NCI-H748 treated with DMSO at 0.1 percent for 48 hours (cell line): ENCODE data around the gene FUT7.

ENCODE experiments used
- DNase-seq: peaks from one replicate; lab custom pipeline; 2025; lab: John Stamatoyannopoulos, UW

Gene FUT7, protein sequence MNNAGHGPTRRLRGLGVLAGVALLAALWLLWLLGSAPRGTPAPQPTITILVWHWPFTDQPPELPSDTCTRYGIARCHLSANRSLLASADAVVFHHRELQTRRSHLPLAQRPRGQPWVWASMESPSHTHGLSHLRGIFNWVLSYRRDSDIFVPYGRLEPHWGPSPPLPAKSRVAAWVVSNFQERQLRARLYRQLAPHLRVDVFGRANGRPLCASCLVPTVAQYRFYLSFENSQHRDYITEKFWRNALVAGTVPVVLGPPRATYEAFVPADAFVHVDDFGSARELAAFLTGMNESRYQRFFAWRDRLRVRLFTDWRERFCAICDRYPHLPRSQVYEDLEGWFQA

DNA sequence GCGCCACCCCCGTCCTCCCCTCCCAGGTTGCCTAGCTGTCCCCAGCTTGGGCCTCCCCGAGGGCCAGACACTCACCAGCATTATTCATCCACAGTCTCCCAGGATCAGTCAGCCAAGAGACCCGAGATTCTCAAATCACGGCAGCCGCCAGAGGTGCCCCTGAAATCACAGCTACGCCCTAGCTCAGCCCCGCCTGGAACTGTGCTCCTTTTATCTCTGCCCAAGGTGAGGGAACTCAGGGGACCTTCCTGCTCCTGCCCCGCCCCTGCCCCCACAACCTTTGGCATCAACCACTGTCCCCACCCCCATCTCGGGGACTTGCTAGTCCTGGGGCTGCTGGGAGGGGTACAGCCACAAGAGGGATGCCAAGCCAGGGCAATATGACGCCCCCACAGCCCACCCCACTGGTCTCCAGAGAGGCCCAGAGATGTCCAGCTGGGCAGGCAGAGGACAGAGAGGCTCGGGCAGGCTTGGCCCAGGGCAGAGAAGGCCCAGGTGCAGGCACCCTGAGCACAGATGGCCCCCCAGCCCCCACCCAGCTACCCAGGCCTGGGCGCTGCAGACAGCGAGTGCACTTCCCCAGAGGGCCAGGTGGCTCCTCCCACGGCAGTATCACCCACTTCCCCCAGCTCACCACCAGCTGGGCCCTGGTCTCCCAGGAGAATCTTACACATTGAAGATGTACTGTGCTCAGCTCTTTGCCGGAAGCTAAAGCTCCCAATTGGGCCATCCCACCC lies at the start of gene FUT7:
TSS of gene FUT7 (minus strand) at position 185 of the 737 bp plus-strand sequence. CDS start at position 88, 97 bp downstream.
- no peak for DNase-seq

DNA sequence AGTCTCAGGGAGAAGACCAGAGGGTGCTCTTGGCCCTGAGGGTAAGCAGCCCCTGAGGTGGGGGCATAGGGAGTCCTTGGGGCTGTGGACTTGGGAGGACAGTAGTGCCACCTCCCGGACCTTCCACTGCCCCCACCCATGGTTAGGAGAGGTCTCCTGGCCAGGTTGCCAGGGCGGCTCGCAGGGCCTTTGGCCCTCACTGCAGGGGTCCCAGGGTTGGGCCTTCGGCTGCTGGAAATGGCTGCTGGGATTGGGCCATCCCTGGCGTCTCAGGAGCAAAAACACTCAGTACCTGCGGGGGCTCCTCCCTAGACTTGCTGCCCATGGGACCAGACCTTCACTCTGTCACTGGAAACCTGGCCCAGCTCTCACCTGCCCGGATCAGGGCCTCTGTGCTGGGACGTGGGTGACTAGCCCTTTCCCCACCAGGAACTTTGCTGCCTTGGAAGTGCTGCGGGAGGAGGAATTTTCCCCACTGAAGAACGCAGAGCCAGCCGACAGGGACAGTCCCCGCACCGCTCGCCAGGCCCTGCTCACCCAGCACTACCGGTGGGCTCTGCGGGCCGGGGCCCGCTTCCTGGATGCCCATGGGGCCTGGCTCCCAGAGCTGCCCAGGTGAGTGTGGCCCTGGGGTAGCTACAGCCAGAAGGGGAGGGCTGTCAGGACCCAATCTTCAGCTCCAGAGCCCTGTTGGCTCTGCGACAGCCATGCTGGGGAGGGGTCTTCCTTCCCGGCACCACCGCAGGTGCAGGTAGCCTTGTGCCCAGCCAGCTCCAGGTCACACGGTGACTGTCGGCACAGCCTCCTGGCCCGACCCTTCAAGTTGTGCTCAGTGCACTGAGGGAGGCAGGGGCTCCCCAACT lies 48.6 kb upstream of the FUT7 start:
- DNase-seq = no peak

DNA sequence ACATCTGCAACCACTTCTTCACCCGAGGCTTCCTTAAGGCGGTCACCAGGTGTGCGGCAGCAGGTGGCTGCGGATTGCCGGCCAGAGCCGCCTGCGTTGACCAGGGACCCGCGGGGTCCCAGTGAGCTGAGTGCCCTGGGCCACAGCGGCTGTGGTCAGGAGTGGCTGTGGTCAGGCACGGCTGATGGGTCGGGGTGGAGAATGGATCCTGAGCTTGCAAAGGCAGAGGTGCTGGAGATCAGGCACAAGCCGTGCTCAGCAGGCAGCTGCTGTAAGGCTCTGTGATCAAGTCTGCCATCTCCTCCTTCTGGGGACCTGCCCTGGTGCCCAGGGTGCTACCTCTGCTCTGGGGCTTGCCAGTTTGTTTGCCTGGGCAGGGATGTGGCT lies 47.5 kb upstream of the FUT7 start:
- DNase-seq = no peak

DNA sequence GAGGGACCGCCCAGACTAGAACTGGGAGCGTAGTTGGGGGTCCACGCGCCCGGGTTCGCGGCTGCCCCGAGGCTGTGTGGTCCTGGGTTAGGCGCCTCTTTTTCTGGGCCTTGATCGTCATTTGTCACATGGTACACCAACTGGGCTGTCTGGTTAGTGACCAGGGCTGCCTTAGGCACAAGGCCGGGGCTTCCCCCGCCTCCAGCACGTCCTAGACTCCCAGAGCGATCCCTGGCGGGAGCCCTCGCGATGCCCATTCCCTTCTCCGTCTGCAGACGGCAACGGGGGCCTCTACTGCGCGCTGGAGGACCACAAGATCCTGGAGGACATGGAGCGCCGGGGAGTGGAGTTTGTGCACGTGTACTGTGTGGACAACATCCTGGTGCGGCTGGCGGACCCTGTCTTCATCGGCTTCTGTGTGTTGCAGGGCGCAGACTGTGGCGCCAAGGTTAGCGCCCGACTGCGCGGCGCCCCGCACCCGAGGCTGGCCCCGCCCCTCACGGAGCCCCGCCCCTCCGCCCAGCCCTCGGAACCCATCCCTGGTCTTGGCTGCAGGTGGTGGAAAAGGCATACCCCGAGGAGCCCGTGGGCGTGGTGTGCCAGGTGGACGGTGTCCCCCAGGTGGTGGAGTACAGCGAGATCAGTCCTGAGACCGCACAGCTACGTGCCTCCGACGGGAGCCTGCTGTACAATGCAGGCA lies 47.0 kb upstream of the FUT7 start:
- DNase-seq = no peak

DNA sequence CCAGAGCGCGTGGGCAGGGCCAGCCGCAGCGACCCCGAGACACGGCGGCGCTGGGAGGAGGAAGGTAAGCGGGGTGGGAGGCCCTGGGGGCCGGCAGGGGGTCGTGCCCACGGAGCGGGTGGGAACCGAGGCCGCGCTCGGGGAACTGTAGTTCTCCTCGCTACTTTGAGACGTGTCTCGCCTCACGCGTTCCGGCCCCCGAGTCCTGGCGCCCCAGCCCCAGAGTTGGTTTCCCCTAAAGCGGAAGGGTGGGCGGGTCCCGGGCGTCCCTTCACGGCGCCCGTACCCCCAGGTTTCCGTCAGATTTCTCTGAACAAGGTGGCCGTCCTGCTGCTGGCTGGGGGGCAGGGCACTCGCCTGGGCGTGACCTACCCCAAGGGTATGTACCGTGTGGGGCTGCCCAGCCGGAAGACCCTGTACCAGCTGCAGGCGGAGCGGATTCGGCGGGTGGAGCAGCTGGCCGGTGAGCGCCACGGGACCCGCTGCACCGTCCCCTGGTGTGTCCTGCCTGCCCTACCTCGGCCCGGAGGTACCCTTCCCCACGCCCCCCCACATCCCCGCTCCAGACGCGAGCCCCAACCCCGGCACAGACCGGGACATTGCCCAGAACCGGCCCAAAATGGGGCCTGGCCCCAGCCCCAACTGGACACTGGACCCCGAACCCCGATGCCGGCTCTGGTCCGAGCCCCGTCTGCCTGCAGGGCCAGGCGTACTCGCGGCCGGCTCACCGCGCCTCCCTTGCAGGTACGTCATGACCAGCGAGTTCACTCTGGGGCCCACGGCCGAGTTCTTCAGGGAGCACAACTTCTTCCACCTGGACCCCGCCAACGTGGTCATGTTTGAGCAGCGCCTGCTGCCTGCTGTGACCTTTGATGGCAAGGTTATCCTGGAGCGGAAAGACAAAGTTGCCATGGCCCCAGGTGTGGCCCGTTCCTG lies 46.1 kb upstream of the FUT7 start:
- no peak for DNase-seq

DNA sequence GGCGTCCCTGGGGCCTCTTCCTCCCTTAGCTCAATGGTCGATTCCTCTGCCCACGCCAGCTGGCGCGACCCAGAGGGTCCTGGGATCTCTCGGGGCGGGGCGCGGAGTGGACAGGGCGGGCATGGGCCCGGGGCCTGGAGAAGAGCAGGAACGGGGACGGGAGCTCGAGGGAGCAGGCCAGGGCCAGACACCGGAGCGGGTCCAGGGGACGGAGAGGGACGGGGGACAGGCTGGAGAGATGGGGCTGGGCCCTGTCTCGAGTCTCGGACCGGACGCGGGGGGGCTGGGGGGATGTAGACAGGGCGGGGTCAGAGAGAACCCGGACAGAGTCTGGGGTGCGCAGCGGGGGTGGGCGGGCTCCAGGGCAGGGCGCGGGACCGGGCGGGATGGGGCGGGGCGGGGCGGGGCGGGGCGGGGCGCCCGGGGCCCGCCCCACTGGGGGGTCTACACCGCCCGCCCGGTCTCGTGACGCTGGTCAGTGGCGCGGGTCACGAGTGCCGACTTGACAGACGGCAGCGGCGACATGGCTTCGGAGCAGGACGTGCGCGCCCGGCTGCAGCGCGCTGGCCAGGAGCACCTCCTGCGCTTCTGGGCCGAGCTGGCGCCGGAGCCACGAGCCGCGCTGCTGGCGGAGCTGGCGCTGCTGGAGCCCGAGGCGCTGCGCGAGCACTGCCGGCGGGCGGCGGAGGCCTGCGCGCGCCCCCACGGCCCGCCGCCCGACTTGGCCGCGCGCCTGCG lies 45.3 kb upstream of the FUT7 start, which contains the start of gene UAP1L1:
TSS of gene UAP1L1 (plus strand) at position 508 of the 738 bp plus-strand sequence. CDS start at position 524, 16 bp downstream.
- no peak for DNase-seq

DNA sequence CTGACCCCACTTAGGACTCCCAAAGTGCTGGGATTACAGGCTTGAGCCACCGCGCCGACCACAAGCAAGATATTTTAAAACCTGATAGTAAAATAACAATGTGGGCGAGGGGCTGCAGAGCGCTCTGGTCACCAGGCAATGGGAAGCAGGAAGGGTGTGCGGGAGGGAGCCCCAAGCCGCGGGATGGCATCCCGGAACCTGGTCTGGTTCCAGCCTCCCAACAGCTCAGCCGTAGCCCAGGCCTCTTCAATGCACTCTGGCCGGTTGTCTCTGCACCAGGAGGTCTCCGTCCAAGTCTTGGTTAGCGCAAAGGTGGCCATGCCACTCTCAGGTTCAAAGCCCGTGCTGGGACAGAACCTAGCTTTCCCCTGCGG lies 44.7 kb upstream of the FUT7 start:
- DNase-seq = no peak

DNA sequence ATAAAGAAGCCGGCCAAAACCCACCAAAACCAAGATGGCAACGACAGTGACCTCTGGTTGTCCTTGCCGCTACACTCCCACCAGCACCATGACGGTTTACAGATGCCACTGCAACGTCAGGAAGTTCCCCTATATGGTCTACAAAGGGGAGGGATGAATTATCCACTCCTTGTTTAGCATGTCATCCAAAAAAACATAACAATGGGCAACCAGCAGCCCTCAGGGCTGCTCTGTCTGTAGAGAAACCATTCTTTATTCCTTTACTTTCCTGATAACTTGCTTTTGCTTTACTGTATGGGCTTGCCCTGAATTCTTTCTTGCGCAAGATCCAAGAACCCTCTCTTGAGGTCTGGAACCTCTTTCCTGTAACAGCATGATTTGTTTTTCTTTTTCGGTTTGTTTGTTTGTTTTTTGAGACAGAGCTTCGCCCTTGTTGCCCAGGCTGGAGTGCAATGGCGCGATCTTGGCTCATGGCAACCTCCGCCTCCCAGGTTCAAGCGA lies 43.4 kb upstream of the FUT7 start:
- DNase-seq = no peak

DNA sequence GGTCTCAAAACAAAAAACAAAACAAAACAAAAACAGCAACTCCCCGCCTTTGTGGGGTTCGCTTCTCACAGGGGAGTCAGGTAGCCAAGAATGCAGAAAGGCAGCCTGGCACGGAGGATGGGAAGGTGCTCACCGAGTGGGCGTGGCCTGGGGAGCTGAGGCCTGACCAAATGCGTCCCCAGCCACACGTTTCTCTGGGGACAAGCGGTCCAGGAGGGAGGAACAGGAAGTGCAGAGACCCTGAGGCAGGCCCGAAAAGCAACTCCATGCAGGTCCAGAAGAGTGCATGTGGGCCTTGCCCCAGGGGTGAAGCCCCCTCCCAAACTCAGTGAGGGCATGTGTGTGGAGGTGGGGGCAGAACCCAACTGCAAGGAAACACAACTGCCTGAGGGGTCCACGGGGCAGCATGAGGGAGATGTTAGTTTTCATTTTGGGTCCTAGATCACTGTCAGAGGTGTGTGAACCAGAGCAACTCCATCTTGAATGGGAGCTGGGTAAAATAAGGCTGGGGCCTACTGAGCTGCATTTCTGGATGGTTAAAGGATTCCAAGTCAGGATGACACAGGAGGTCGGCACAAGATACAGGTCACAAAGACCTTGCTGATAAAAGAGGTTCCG lies 42.9 kb upstream of the FUT7 start:
- no peak for DNase-seq

DNA sequence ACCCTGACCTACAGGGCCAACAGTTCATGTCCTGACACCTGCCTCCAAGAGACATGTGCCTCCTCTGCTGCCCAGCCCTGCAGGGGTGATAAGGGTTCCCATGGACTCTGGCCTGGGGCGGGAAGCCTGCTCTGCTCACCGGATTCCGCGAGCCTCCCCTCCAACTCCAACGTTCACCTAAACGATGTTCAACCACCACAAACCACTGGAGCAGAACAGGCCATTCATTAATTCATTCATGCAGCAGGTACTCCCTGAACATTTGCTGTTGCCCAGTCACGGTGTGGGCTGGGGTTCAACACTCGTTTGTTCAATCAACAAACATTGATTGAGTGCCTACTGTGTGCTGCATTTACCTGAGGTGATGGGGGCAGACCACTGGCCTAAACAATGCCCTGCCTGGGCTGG lies 42.1 kb upstream of the FUT7 start:
- DNase-seq = no peak

DNA sequence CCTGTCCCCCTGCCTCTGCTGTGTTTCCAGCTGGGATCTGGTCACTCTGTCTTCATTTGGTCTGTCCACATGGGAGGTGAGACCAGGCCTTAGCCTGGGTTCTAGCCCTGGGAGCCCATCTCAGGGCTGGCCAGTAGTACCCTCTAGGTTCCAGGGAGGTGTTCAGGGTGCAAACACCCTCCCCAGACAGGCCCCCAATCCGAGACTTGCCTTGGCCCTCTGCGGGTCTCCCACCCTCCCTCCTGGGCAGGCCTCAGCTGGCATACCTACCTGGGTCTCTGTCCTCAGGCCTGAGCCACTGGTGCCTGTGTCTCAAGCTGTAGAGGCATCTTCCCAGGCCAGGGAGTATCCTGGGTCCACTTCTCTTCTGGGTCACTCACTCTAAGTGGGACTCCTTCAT lies 39.4 kb upstream of the FUT7 start:
- no peak for DNase-seq

DNA sequence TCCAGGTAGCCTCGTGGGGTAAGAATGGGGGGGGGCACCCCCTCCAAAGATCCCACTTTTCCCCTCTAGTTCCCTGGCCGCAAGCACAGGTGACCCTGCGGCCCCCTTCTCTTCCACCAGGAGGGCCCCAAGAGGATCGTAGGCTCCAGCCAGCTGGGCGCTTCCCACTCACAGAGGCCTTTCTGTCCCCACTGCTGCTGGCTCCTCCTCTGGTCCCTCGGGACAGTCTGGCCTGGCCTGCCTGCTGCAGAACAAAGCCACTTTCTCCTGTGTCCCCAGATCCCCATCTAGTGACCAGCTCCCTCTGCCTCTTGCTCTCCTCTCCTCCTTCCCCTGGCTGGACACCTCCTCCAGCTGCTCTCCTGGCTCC lies 39.0 kb upstream of the FUT7 start:
- DNase-seq = no peak

DNA sequence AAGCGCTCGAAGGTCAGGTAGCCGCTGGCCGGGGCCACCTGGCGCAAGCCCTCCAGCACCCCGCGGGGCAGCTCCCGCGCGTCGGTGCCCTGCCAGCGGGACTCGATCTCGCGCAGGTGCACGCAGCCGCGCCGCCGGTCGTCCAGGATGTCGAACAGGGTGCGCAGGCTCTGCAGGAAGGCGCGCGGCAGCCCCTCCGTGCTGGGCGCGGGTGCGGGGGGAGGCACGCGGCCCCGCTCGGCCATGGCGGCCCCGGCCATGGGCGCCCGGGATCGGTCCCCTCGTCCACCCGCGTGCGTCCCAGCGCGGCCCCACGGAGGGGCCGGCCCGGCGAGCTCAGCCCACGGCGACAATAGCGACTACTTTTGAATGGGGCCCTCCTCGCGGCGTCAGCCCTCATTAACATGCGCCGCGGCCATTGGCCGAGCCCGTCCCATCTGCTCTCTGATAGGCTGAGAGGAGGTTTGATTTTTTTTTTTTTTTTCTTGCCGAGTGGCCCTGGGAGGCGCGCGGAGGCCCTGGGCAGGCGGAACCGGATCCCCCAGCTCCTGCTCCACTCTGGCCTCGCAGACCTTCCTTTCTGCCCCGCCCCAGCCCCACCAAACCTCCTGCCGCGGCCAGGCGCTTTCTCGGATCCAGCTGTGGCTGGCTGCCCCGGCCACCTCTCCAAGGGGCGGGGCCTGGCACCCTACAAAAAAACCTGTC lies 38.5 kb upstream of the FUT7 start, which contains the start of gene SAPCD2:
TSS of gene SAPCD2 (minus strand) at position 357 of the 705 bp plus-strand sequence. CDS start at position 260, 97 bp downstream.
- DNase-seq = peak; percentile 86

DNA sequence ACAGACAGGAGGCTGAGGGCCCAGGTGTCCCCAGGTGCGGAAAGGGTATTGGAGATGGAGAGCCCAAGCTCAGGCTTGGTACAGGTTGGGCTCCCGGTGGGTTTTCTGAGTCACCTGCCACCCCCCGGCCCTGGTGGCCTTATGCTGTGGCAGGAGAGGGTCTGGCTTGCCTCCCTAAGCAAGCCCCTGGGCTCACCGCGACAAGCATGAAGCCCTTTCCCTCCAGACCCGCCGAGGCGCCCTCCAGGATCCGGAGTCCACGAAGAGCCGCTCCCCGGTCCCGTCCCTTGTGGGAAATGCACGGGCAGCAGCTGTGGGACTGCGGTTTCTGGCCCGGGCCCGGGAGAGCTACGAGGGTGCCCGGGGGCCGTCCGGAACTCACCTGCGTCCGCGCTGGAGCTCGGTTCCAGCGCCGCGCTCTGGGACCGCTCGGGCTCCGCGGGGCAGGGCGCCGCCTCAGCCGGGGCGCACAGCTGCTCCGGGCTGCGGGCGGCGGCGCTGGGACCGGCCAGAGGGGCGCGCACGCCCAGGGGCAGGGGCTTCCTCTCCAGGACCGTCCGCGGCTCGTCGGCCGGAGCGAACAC lies 37.7 kb upstream of the FUT7 start:
- no peak for DNase-seq

DNA sequence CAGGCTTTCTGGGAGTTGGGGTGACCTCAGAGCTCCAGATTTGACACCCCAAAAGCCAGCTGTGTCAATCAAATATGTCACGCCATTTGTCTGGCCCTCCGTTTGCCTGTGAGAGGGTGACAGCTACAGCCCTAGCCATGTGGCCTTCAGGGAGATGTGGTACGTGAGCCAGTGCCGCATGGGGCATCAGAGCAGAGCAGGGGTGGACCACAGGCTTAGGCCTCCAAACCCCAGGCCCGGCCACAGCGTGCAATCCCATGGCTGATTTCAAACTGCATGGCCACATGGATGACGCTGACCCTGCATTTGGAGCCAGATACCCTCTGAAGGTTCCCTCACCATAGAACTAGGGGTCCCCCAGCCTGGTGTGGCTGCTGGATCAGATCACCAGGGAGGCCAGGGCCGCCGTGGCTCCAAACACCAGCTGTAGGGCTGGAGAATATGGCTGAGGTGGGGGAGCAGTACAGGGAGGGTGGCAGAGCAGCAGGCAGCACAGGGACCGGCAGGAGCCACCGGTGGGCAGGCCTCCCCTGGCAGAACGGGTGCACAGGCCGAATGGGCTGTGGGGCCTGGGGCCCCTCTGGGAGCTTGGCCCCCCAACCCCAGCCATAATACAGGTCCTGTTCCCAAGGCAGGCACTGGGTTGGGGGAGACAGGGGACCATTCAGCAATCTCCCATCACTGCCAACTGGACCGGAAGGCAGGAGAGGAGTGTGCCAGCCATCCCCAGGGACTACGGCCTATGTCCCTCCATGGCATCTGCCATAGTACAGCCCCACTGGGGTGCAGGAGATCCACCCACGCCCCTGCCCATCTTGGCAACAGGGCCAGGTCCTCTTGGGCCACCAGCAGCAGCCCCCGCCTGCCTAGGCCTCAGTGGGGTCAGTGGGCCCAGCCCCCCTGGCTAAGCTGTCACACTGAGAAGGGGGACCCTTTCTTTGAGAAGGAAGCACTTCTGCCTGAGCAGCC lies 36.9 kb upstream of the FUT7 start:
- DNase-seq = no peak

DNA sequence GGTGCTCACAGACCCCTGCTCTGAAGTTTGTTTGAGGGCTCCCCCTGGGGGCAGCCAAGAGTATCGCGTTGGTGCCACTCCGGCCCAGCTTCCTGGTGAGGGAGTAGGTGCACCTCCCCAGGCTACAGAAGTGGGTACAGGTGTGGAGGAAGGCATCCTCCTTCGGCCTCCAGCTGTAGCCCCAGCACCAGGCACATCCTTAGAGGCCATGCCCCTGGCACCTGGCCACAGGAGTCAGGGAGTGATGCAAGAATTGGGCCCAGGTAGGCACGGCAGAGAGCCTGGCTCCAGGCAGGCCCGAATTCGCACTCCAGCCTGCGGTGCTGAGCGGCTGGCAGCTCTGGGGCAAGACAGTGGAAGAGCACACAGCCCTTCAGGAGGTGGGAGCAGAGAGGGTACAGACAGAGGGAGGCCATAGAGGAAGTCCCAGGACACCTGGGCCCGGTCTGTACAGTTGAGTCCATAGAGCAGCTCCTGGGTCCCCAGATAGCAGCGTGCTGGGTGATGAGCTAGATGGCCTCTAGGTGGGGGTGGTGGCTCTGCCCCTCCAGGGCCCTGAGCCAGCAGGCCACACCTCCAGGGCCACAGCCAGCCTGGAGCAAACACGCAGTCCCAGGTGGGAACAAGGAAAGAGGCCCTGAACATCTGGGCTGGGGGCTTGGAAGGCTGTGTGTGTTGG lies 36.1 kb upstream of the FUT7 start:
- peak; percentile 46 for DNase-seq
